Naive B cell (primary cell): ENCODE measurements around the gene LRRC8A. TPM values are rescaled to one million over a fixed set of nuclear protein-coding genes. Genes with fewer than 3 reads are reported as not detected.
A peak's percentile ranks its signal among the peaks of the same experiment; 100 is the strongest.

Experiments
- ATAC-seq, 2 donors: fragments of 150-1000 bp; cut with Tn5 transposase; 2 replicates each; pipeline ENCODE4 v1.10.0; 2021; ENCODE audit warnings: low read depth in 2 of 2, mild to moderate bottlenecking in 2 of 2, moderate library complexity in 2 of 2
- DNase-seq: peaks from one replicate; pipeline ENCODE4 v3.0.0; 2022
- H3K27ac Mint-ChIP-seq, 6 donors: one replicate each; pipeline ENCODE4 v1.8.0; 2020 to 2022; ENCODE audit warnings: mild to moderate bottlenecking in 6 of 6, mixed read lengths in 6 of 6, moderate library complexity in 5 of 6, inconsistent platforms in 2 of 6
- H3K27me3 Mint-ChIP-seq, 3 donors: one replicate each; pipeline ENCODE4 v1.8.0; 2021 to 2022; ENCODE audit warnings: mixed read lengths in 3 of 3, mild to moderate bottlenecking in 1 of 3
- H3K36me3 Mint-ChIP-seq, 2 donors: one replicate each; pipeline ENCODE4 v1.8.0; 2020 to 2022; ENCODE audit warnings: mixed read lengths in 2 of 2, inconsistent platforms in 1 of 2, mild to moderate bottlenecking in 1 of 2
- H3K4me1 Mint-ChIP-seq, 3 donors: one replicate each; pipeline ENCODE4 v1.8.0; 2020 to 2022; ENCODE audit warnings: mixed read lengths in 3 of 3, inconsistent platforms in 1 of 3, mild to moderate bottlenecking in 1 of 3, moderate library complexity in 1 of 3
- H3K4me3 Mint-ChIP-seq, 8 donors: one replicate each; pipeline ENCODE4 v1.8.0; 2020 to 2022; ENCODE audit warnings: mild to moderate bottlenecking in 8 of 8, mixed read lengths in 8 of 8, moderate library complexity in 8 of 8, inconsistent platforms in 2 of 8
- H3K9me3 Mint-ChIP-seq, 7 donors: one replicate each; pipeline ENCODE4 v1.8.0; 2020 to 2022; ENCODE audit warnings: mixed read lengths in 7 of 7, mild to moderate bottlenecking in 5 of 7, inconsistent platforms in 2 of 7, moderate library complexity in 1 of 7
- polyA plus RNA-seq, 6 donors: library from polyadenylated mRNA; unstranded; fragments of 300-500 nt; fragmentation: Illumina TruSeq; gene quantifications; one replicate each; pipeline ENCODE4 v1.2.3, GENCODE V29; 2021; ENCODE audit warnings: low read depth in 6 of 6

LRRC8A gene
- polyA plus RNA-seq, 6 donors from 2014 or later: 8.7 to 25.5 (median 14.6) TPM

DNA sequence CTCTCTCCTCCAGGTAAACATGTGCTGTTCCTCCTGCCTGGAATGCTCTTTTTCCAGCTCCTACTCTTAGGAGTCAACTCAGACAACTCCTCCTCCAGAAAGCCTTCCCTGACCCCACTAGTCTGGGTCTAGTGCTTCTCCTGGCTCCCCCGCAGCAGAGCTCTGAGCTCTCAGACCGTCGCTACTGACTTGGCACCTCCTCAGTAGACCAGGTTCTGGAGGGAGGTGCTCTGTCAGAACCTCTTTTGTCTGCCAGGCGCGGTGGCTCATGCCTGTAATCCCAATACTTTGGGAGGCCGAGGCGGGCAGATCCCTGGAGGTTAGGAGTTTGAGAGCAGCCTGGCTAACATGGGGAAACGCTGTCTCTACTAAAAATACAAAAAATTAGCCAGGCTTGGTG, 3.4 kb downstream of the LRRC8A start:
- Mint-ChIP-seq H3K4me1 (peaks cover 42 to 56% (median 44%) of the 10 kb centered on the region in 3 donors), H3K4me3 (peak overlapping the region in 4 of 8 donors; percentile 41 to 100 (median 56))
- DNase-seq: no peak

DNA sequence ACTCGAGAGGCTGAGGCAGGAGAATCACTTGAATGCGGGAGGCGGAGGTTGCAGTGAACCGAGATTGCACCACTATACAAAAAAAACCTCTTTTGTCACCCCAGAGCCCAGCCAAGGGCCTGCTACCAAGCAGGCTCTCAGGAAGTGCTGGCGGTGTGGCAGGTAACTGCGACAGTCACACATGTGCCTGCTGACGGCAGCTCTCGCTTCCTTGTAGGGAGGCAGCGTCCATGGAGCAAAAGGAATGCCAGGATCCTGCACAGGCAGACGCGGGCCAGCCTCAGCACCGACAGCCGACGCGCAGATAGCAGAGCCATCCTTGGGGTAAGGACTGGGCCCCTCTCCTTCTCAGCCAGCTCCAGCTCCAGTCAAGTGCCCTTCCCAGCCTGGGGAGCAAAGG, 3.9 kb downstream of the LRRC8A start:
- Mint-ChIP-seq H3K4me1 (peaks cover 42 to 51% (median 44%) of the 10 kb centered on the region in 3 donors), H3K27ac (peak overlapping the region in 1 of 6 donors; percentile 60), H3K4me3 (peak overlapping the region in 2 of 8 donors; percentile 52 to 58), H3K36me3 (peaks cover 0 to 15% of the 10 kb centered on the region in 2 donors), H3K9me3 (no peaks in the 10 kb centered on the region), H3K27me3 (no peaks in the 10 kb centered on the region)
- DNase-seq: no peak
- no peak for ATAC-seq

More for the DNA sequence above, 3.4 kb downstream of the LRRC8A start:
- Mint-ChIP-seq H3K9me3 (no peaks in the 10 kb centered on the region), H3K36me3 (peaks cover 0 to 15% of the 10 kb centered on the region in 2 donors), H3K27ac (peak overlapping the region in 1 of 6 donors; percentile 60), H3K27me3 (no peaks in the 10 kb centered on the region)
- ATAC-seq: no peak

DNA sequence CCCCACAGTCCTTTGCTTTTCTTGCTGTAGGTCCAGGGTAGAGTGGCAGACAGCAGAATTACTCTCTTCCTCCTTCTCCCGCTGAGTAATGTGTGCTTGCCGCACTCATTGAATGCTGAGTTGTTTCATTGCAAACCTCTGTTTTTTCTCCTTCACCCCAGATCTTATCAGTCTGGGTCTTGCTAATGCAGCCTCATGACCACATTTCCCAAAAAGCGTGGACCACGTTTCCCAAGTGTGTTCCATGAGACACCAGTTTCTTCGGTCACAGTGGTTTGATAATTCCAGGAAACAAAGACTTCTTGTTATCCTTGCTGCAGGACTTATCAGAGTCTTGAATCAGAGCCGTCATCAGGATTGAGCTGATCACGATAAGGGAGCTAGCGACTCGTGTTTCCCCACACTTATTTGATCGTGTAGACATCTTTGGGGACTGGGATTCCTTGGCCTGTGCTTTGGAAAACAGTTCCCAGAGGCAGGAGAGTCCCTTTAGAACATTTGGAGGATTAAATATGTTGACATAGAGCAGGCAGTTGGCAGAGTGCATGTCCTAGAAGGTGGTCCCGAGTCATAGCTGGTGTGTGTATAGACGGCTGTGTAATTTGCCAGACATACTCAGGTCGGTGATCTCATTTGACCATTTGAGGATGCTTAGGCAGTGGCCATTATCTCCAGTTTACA, 4.4 kb downstream of the LRRC8A start:
- peaks cover 0 to 15% of the 10 kb centered on the region in 2 donors for H3K36me3 Mint-ChIP-seq
- no peaks in the 10 kb centered on the region for H3K27me3 Mint-ChIP-seq
- no peak for DNase-seq
- H3K4me3 Mint-ChIP-seq: peak overlapping the region in 2 of 8 donors; percentile 52 to 58
- peak overlapping the region in 1 of 6 donors; percentile 21 for H3K27ac Mint-ChIP-seq
- ATAC-seq: no peak
- peaks cover 39 to 46% (median 40%) of the 10 kb centered on the region in 3 donors for H3K4me1 Mint-ChIP-seq
- H3K9me3 Mint-ChIP-seq: no peaks in the 10 kb centered on the region

DNA sequence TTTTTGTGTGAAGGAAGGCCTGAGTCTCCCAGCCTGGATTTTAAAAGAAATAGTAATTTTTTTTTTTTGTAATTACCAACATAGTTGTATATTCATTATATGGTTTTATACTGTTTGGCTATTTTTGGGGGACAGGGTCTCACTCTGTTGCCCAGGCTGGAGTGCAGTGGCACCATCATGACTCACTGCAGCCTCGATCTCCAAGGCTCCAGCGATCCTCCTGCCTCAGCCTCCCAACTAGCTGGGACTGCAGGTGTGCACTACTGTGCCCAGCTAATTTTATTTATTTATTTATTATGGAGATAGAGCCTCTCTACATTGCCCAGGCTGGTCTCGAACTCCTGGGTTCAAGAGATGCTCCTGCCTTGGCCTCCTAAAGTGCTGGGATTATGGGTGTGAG, 5.1 kb downstream of the LRRC8A start:
- peaks cover 0 to 10% of the 10 kb centered on the region in 2 donors for H3K36me3 Mint-ChIP-seq
- peaks cover 36 to 41% (median 38%) of the 10 kb centered on the region in 3 donors for H3K4me1 Mint-ChIP-seq
- no peaks in the 10 kb centered on the region for H3K9me3 Mint-ChIP-seq
- H3K27me3 Mint-ChIP-seq: no peaks in the 10 kb centered on the region
- H3K4me3 Mint-ChIP-seq: no peak overlapping the region
- DNase-seq: no peak
- no peak for ATAC-seq
- no peak overlapping the region for H3K27ac Mint-ChIP-seq

DNA sequence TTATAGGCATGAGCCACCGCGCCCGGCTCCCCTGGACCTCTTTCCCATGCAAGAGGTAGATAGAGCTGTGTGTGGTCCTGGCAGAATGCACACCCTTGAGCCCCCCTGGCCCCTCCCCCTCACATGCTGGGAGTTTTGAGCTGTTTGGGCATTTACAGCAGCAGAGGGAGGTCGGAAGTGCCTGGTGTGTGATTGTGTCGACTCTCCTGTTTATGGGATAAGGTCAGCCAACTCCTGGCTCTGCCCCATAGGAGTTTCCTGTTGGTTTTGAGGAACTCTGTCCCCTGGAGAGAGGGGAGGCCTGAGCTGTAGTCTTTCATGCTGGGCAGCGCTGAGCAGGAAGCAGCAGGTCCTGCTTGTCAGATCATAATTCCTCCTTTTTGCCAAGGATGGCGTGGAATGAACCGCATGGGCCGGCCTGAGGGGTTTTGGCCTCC, 6.0 kb downstream of the LRRC8A start:
- Mint-ChIP-seq H3K27ac (no peak overlapping the region), H3K9me3 (no peaks in the 10 kb centered on the region), H3K4me3 (peak overlapping the region in 1 of 8 donors; percentile 48), H3K4me1 (peaks cover 31 to 35% (median 34%) of the 10 kb centered on the region in 3 donors), H3K27me3 (no peaks in the 10 kb centered on the region), H3K36me3 (peaks cover 0 to 7% of the 10 kb centered on the region in 2 donors)
- no peak for DNase-seq
- no peak for ATAC-seq

DNA sequence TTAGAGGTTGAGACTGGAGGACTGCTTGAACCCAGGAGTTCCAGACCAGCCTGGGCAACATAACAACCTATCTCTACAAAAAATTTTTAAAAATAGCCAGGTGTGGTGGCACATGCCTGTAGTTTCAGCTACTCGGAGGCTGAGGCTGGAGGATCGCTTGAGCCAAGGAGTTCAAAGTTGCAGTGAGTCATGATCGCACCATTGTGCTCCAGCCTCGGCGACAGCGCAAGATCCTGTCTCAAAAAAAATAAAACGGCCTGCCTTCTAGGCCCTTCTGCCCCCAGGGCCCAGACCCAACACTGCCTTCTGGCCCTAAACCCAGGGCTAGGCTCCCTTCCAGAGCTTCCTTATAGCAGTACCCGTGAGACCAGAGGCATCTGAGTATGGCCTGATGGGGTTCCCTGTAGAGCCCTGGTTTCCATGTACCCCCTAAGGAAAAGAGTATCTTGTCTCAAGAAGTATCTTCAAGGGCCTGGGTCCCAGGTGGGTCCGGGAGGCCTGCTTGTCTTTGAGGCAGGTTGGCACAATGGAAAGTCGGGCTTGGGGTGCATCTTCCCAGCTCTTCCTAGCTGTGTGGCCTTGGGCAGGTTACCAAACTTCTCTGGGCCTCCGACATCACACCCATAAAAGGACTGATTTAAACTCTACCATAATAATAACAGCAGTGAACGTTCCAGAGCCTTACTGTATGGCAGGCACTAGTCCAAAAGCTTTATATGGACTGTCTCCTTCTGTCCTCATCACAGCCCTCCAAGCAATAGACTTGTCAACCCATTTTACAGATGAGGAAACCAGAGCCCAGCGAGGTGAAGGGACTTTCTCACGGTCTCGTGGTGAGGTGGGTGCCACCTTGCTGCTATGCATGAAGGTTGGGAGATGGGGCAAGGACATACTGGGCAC, 9.6 kb downstream of the LRRC8A start:
- ATAC-seq: no peak
- H3K36me3 Mint-ChIP-seq: peaks cover 0 to 4% of the 10 kb centered on the region in 2 donors

DNA sequence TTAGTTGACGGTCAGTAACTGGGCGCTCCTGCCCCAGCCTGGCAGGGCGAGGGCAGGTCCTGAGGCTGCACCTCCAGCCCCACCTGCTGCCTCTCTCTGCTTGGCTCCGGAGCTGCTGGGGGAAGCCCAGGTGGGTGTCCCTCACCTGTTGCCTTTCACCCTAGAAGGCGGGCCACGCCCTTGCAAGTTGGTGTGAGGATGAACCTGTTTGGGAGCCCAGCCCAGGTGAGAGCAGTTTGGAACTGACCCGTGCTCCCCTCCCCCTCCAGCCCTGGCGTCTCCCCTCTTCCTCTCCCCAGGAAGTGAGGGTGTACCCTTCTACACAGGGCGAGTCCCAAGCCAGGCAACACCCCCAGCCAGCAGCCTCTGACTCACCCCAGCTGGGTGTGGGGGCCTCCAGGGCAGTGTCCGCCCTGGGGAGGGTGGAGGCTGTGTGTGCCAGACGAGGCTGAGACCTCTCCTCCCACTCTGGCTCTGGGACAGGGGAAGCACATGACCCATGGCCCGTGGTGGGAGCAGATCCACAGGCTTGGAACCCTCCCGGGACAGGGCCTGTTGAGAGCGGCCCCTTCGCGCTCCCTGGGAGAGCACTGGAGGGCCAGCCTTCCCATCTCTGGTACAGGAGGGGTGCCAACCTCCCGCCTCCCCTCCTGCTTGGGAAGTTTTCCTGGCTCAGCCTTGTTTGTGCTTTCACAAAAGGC, 10.4 kb downstream of the LRRC8A start:
- DNase-seq: no peak
- no peaks in the 10 kb centered on the region for H3K27me3 Mint-ChIP-seq
- H3K9me3 Mint-ChIP-seq: no peaks in the 10 kb centered on the region
- no peak for ATAC-seq
- peak overlapping the region in 1 of 6 donors; percentile 19 for H3K27ac Mint-ChIP-seq
- H3K4me3 Mint-ChIP-seq: no peak overlapping the region
- peaks cover 12 to 32% (median 20%) of the 10 kb centered on the region in 3 donors for H3K4me1 Mint-ChIP-seq
- H3K36me3 Mint-ChIP-seq: peaks cover 0 to 4% of the 10 kb centered on the region in 2 donors

More for the DNA sequence above, 9.6 kb downstream of the LRRC8A start:
- Mint-ChIP-seq H3K27me3 (no peaks in the 10 kb centered on the region), H3K4me3 (no peak overlapping the region), H3K27ac (no peak overlapping the region), H3K9me3 (no peaks in the 10 kb centered on the region), H3K4me1 (peaks cover 12 to 29% (median 20%) of the 10 kb centered on the region in 3 donors)
- no peak for DNase-seq

DNA sequence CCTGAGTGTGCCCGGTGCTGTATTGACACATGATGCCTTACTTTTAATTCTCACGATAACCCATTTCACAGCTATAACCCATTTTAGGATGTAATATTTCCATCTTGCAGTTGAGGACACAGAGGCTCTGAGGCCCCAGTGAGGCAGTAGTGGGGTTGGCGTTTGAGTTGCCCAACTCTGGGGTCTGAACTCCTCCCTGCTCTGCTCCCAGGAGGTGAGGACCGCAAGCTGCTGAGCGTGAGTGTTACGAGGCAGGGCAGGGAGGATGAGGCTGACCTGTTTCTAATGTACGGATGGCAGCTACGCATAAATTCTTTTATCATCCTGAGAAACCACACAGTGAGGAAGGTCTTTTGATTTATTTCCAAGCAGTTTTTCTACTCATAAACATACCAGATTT, 11.4 kb downstream of the LRRC8A start:
- peak overlapping the region in 1 of 6 donors; percentile 61 for H3K27ac Mint-ChIP-seq
- peaks cover 14 to 33% (median 18%) of the 10 kb centered on the region in 3 donors for H3K4me1 Mint-ChIP-seq
- no peaks in the 10 kb centered on the region for H3K27me3 Mint-ChIP-seq
- H3K36me3 Mint-ChIP-seq: peaks cover 0 to 4% of the 10 kb centered on the region in 2 donors
- no peak for ATAC-seq
- no peaks in the 10 kb centered on the region for H3K9me3 Mint-ChIP-seq
- H3K4me3 Mint-ChIP-seq: no peak overlapping the region
- no peak for DNase-seq

DNA sequence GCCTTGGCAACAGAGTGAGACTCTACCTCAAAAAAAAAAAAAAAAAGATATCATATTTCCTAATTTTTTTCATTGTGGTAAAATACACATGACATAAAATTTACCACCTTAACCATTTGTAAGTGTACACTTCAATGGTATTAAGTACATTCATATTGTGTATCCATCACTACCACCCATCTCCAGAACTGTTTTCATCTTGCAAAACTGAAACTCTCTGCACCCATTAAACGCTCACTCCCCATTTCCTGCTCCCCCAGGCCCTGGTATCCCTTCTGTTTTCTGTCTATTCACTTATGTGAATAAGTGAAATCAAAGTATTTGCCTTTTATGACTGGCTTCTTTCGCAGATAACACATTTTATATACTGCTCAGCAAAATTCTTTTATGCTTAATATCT, 12.8 kb downstream of the LRRC8A start:
- H3K36me3 Mint-ChIP-seq: peaks cover 0 to 4% of the 10 kb centered on the region in 2 donors
- H3K4me1 Mint-ChIP-seq: peaks cover 18 to 38% (median 19%) of the 10 kb centered on the region in 3 donors
- no peak for DNase-seq
- ATAC-seq: no peak
- H3K27ac Mint-ChIP-seq: peak overlapping the region in 4 of 6 donors; percentile 3 to 91 (median 23)
- no peaks in the 10 kb centered on the region for H3K27me3 Mint-ChIP-seq
- no peaks in the 10 kb centered on the region for H3K9me3 Mint-ChIP-seq
- no peak overlapping the region for H3K4me3 Mint-ChIP-seq

DNA sequence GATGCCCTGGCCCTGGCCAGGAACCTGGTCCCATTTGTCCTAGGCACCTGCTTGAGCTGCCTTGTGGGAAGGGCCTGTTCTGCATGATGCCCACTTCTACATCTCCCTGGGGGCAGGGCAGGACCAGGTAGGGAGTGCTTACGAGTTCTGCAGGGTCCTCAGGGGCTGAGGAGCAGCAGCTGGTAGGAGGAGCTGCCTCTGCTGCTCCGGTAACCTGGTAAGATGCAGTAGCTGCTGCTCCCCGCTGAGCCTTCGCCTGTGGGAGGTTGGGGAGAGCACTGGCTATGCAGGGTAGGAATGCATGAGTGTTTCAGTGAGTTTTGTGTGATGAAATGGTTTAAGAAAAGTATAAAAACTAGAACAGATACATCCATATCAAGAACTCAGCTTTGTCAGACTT, 13.6 kb downstream of the LRRC8A start:
- H3K36me3 Mint-ChIP-seq: peaks cover 0 to 4% of the 10 kb centered on the region in 2 donors
- H3K27ac Mint-ChIP-seq: peak overlapping the region in 1 of 6 donors; percentile 68
- no peak overlapping the region for H3K4me3 Mint-ChIP-seq
- ATAC-seq: no peak
- H3K4me1 Mint-ChIP-seq: peaks cover 20 to 40% (median 26%) of the 10 kb centered on the region in 3 donors
- H3K9me3 Mint-ChIP-seq: no peaks in the 10 kb centered on the region
- no peak for DNase-seq
- H3K27me3 Mint-ChIP-seq: no peaks in the 10 kb centered on the region

DNA sequence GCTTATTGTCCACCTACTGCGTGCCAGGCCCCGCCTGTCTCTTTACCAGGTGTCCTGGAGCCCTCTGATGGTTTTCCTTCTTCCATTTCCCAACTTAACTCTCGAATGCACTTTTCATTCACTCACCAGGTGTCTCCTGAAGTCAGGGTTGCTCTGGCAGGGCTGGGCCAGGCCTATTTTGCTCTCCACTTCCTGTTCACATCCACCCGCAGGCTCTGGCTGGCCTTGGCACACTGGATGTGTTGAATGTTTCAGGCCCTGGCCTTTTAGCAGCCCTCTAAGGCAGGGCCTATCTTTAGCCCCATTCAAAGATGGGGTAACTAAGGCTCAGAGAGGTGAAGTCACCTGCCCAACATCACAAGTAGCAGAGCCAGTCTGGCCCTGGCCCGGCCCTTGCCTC, 16.4 kb downstream of the LRRC8A start:
- Mint-ChIP-seq H3K27me3 (no peaks in the 10 kb centered on the region), H3K9me3 (no peaks in the 10 kb centered on the region), H3K4me3 (peak overlapping the region in 1 of 8 donors; percentile 47), H3K4me1 (peaks cover 30 to 52% (median 45%) of the 10 kb centered on the region in 3 donors), H3K27ac (peak overlapping the region in 4 of 6 donors; percentile 54 to 92 (median 88)), H3K36me3 (peaks cover 0 to 4% of the 10 kb centered on the region in 2 donors)
- DNase-seq (no peak), ATAC-seq (no peak)

DNA sequence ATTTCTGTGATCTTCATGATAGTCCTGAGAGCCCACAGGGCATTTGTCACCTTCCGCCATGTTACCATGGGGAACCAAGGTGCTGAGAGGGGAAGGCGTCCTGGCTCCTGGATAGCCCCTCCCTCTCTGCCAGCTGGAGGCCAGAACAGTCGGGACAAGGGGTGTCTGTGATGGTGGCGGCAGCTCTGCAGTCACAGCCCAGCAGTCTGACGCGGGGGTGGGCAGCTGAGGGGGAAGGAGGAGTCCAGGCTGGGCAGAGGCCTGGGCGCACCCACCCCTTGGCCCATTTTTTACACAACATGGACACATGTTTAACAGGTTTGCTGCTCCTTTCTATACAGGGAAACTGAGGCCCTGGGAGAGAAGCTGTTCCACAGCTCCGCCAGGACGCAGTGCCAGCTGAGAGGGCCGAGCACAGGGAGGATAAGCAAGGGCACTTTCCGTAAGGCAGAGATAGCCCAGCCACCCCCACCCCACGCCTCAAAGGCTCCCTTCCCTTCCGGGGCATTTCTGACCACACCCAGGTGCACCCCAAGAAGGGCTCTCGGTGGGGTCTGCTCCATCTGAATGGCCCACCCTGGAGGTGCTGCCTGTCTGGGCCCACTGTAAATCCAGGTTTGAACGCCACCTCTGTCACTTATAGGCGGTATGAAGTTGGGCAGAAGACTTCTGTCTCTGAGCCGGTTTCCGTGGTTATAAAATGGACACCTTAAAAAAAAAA, 17.1 kb downstream of the LRRC8A start:
- no peak for DNase-seq
- H3K4me3 Mint-ChIP-seq: peak overlapping the region in 2 of 8 donors; percentile 2 to 25
- H3K27me3 Mint-ChIP-seq: no peaks in the 10 kb centered on the region
- no peak for ATAC-seq
- peaks cover 30 to 52% (median 43%) of the 10 kb centered on the region in 3 donors for H3K4me1 Mint-ChIP-seq
- H3K9me3 Mint-ChIP-seq: no peaks in the 10 kb centered on the region
- H3K36me3 Mint-ChIP-seq: peaks cover 0 to 4% of the 10 kb centered on the region in 2 donors
- peak overlapping the region; percentile 66 to 99 (median 90) for H3K27ac Mint-ChIP-seq
